NCI-H510A treated with DMSO at 0.1 percent for 48 hours (cell line): Measurements from ENCODE around the gene ERVH48-1.
A peak's percentile ranks its signal among the peaks of the same experiment; 100 is the strongest.
"Not testable (repeated sequence)": the region's sequence is repeated elsewhere in the genome, so short reads cannot be mapped to it uniquely, and the experiment has no call there.

Experiments
- DNase-seq: peaks from one replicate; lab custom pipeline; 2025; lab: John Stamatoyannopoulos, UW

The ERVH48-1 gene

DNA sequence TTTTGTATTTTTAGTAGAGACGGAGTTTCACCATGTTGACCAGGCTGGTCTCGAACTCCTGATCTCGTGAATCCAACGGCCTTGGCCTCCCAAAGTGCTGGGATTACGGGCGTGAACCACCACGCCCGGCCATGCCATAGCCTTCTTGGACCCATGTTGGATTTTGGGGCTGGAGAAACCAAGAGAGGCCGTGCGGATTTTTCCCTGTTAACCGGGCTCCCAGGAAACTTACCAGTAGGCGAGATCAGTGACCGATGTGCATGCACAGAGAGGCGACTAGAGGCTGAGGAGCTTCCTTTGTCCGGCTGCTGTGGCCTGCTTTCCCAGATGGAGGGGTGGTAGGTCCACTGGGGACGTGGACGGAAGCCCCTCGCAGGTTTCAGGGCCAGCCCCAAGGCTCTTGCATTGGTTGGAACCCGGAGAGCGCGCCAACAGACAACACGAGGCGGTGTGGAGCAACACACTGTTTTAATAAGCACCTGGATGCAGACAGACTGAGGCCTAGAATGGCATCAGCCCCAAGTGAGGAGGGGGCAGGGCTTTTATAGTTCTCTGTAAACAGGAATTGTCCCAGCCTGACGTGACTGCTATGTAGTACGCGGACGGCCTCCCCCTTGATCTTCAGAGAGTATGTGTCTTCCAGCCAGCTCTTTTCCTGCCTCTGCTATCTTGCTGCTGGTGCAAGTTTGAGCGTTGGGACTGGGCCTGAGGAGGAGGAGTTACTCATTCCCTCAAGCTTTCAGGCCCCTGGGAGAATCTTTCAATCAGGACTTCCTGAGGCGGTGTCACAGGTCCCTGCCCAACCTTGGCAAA lies at the start of gene ERVH48-1:
TSS of gene ERVH48-1 (minus strand) at position 517 of the 813 bp plus-strand sequence. CDS start 6,624 bp downstream, outside the sequence.
- DNase-seq: peak; percentile 7

DNA sequence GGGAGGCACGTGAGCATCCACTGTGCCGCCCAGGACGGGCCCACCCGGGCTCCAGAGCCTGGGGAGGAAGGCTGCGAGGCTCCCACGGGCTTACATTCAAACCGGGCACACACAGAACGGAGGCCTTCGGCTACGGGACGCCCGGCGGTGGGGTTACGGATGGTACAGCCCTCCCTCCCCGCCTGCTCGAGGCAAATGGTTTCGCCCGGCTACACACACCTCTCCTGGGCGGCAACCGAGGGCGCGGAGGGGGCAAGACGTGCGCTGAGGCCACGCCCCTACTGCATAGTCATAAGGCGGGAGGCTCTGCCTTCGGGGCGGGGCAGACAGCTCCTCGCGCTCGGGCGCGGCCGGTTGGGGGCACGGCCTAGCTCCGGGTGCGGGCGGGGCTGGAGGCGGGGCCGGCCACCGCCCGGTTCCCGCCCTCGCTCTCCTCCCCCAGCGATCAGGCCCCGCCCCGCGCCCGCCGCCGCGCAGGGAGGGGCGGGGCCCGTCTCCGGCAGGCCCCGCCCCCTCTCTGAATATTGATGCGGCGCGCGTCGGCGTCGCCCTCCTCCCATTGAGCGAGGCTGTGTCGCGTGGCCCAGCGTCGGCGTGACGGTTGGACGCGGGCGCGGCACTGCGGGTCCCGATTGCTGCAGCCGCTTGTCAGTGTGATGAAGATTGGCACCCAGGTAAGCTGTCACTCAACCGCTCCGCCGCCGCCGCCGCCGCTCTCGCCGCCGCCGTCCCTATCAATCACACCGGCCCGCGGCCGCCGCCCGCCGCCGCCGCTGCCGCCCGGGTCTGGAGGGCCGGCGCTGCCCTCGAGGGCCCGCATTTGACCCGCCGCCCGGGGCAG lies 48.8 kb upstream of the ERVH48-1 start, which contains the start of gene PKNOX1:
TSS of gene PKNOX1 (plus strand) at position 572 of the 841 bp plus-strand sequence. CDS start 29,820 bp downstream, outside the sequence.
- peak; percentile 99 for DNase-seq

DNA sequence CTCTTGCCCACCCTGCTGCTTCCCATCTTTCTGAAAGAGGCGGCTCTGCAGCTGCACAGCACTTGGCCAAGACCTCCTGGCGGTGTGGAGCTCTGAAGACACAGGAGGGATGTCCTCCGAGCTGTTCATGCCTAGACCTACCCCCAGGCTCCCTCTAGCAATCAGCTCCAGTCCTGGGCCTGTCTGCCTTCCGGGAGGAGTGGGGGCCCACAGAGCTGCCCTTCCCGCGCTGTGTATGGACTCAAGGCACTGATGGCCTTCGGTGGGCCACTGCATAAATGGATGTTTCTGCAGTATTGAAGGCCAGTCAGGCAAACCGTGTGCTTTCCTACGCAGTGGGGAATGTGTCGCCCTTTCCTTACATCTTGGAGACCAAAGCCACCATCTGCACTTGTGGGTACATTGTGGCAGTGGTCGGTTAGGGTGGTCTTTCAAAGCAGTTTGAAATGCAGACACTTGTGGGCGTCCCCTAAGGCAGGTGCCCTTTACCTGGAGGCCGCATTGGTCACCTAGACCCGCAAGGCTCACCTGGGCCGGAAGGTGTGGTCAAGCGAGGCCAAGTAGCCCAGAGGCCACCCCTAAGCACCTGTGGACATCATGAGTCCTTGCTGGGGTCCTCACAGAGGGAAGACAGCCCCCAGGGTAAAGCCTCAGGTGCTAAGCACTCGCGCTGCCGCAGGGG lies 48.0 kb upstream of the ERVH48-1 start:
- peak; percentile 69 for DNase-seq

DNA sequence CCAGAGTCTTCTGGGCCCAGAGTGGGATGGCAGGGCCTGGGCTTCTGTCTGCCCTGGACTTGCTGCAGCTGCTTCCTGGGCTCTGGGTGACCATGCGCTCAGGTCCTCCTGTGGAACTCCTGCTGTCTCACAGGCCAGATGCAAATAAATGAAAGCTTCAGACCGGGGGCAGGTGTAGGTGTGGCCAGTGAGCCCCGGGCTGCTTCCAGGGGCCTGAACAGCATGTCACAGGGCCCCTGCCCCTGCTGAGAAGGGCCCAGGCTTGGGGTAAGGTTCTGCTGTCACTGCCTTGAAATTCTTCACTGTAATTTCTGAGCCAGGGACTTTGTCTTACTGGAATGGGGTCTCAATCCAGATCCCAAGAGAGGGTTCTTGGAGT lies 46.5 kb upstream of the ERVH48-1 start:
- peak; percentile 13 for DNase-seq

DNA sequence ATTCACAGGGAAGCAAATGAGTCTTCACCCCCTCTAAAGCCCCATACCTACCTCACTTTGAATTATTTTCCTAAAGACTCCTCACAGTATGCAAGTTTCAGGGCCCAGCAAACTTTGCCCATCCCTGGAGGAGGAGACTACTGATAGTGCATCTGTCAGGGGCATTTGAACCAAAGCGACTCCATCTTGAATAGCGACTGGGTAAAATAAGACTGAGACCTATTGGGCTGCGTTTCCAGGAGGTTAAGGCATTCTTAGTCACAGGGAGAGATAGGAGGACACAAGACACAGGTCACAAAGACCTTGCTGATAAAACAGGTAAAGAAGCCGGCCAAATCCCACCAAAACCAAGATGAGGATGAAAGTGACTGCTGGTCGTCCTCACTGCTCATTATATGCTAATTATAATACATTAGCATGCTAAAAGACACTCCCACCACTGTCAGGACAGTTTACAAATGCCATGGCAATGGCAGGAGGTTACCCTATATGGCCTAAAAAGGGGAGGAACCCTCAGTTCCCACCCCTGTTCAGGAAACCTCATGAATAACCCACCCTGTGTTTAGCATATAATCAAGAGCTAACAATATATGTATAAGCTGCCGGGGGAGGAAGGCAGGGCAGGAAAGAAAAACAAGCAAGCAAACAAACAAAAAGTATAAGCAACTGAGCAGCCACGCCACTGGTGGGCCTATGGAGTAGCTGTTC lies 45.7 kb upstream of the ERVH48-1 start:
- DNase-seq: no peak

DNA sequence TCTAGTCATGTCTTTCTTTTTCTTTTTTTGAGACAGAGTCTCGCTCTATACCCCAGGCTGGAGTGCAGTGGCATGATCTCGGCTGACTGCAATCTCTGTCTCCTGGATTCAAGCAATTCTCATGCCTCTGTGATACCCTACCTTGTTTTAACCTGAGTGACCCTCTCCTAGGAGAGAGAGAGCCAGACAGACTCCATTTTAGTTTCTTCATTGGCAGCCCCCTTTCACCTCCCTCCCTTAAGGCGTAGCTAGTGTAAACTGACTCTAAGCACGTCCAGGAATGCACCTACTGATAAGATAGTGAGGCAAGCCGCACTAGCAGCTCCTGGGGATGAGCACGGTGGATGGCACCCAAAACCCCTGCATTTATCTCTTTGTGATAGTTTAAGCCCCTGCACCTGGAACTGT lies 43.8 kb upstream of the ERVH48-1 start:
- DNase-seq: no peak

DNA sequence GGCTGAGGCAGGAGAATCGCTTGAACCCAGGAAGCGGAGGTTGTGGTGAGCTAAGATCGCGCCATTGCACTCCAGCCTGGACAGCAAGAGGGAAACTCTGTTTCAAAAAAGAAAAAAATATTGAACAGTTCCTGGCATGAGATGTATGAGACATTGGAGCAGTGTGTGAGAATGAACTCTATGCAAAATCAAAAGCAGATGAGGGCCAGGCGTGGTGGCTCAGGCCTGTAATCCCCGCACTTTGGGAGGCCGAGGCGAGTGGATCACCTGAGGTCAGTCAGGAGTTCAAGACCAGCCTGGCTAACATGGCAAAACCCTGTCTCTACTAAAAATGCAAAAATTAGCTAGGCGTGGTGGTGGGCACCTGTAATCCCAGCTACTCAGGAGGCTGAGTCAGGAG lies 42.2 kb upstream of the ERVH48-1 start:
- not testable (repeated sequence) for DNase-seq

DNA sequence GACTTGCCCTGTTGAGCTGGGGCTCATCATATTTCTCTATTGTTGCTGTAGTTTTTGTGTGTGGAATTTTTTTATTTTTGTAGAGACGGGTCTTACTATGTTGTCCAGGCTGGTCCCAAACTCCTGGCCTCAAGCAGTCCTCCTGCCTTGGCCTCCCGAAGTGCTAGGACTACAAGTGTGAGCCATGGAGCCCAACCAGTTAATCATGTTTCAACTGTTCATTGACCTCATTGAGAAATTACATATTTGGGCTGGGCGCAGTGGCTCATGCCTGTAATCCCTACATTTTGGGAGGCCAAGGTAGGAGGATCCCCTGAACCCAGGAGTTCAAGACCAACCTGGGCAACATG lies 39.8 kb upstream of the ERVH48-1 start:
- no peak for DNase-seq

DNA sequence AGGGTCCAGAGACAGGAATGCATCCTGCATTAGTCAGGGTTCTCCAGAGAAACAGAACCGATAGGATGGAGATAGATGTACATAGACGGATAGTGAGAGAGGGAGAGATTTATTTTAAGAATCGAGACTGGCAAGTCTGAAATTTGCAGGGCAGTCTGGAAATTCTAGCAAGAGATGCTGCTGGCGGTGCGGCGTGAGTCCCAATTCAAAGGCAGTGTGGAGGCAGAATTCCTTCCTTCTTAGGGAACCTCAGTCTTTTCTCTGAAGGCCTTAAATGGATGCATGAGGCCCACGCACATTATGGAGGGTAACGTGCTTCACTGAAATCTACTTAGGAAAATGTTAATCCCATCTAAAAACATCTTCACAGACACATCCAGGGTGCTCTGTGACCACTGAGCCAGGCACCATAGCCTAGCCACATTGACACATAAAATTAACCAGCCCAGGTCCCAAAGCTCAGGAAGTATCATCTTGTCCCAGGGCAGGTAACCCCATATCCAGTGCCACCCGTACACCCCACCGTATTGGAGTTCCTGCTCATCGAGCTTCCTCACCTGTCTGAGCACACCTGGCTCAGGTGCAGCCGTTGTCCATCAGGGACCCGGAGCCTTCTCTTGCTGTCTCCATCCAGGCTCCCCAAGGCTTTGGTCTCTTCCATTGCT lies 39.2 kb upstream of the ERVH48-1 start:
- no peak for DNase-seq

DNA sequence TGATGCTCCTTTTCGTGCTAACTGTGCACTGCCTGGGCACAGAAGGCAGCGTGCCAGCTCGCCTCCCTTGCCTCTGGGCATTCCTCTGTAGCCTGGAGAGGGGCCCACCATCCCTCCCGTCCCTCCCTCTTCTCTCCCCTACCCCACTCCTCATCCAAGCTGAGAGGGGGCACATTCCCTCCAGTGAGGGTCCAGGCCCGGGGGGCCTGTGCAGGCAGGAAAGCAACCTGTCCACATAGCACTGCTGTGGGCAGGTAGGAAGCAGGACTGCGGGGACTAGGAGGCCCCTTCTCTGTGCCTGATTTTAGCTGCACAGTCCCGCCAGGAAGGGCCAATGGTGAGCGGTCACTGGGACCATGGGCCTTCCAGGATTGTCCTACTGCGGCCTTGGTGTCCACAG lies 38.7 kb upstream of the ERVH48-1 start:
- DNase-seq: no peak

DNA sequence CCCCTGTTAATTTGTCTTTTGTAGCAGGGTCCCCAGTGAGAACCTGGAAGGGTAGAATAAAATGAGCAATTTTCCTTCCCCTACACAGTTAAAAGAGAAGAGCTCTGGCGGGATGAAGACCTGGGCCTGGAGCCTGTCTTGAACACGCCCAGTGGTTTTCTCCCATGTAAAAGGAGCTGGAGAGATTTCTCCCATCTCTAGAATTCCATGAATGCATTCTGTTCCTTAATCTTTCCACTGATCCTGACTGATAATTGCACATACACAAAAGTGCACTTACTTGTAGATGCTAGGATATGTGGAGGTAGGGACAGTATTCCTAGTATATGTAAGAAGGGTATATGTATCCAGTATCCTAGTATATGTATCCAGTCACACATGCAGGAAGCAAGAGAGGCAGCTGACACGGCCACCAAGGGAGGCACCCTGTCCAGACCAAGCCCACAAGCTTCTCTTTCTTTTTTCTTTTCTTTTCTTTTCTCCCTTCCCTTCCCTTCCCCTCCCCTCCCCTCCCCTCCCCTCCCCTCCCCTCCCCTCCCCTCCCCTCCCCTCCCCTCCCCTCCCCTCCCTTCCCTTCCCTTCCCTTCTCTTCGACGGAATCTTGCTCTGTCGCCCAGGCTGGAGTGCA lies 37.1 kb upstream of the ERVH48-1 start:
- DNase-seq: no peak

DNA sequence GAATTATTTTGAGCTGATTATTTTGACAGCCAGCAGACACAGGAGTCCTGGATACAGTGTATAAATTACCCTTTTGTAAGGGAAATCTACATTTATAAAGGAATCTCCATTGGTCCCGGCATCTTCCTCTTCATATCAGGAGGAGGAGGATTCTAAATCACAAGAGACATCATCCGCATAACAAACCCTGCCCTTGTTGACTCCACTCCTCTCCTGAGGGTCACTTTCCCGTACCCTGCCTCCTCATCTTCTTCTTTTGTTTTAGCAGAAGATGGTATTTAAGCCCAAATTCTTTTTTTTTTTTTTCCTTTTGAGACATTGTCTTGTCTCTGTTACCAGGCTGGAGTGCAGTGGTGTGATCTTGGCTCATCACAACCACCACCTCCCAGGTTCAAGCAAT lies 34.3 kb upstream of the ERVH48-1 start:
- DNase-seq: no peak

DNA sequence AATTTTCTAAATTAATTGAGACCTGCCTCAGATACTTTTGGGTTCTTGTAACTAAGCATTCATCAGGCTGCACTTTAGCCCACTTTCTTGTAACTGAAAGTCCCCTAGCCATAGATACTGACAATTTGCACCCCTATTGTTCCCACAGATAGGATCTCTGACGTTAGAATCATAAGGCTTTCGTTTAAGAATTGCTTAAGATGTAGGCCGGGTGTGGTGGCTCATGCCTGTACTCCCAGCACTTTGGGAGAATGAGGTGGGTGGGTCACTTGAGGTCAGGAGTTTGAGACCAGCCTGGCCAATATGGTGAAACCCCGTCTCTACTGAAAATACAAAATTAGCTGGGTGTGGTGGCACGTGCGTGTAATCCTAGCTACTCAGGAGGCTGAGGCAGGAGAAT lies 32.7 kb upstream of the ERVH48-1 start:
- not testable (repeated sequence) for DNase-seq

DNA sequence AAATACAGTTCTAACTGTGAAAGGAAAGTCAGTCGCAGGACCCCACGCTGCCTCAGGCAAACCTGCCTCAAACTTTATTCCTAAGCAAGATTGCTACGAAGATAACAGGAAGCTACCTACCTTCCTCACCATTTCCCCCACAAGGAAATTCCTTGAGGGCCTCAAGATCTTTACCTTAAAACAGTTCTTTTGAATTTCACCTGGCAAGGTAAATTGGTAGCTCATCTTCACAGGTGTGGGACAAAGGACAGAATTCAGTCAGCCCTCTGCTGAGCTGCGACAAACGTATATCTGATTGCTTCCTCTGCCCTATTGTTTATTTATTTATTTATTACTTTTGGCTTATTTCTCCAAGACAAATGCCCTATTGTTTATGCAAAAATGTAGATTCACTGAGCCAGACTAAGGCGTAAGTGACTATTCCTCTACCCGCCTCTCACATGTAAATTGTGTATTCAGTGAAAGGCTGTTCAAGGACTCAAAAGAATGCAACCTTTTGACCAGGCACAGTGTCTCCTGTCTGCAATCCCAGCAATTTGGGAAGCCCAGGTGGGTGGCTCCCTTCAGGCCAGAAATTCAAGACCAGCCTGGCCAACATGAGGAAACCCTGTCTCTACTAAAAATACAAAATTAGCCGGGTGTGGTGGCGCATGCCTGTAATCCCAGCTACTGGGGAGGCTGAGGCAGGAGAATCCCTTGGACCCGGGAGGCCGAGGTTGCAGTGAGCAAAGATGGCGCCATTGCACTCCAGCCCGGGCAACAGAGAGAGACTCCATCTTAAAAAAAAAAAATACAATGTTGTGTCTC lies 31.6 kb upstream of the ERVH48-1 start:
- DNase-seq: no peak

DNA sequence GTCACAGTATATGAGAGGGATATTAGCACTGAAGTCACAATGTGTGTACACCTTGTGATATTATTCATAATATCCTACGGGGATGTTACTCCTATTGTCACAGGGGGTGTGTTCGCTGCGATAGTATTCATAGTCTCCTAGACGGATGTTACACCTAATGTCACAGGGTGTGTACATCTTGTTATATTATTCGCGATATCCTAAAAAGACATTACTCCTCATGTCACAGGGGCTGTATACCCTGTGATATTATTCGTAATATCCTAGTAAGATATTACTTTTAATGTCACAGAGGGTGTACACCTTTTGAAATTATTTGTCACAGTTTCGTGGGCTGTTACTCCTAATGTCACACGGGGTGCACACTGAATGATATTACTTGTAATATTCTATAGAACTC lies 25.8 kb upstream of the ERVH48-1 start:
- not testable (repeated sequence) for DNase-seq

DNA sequence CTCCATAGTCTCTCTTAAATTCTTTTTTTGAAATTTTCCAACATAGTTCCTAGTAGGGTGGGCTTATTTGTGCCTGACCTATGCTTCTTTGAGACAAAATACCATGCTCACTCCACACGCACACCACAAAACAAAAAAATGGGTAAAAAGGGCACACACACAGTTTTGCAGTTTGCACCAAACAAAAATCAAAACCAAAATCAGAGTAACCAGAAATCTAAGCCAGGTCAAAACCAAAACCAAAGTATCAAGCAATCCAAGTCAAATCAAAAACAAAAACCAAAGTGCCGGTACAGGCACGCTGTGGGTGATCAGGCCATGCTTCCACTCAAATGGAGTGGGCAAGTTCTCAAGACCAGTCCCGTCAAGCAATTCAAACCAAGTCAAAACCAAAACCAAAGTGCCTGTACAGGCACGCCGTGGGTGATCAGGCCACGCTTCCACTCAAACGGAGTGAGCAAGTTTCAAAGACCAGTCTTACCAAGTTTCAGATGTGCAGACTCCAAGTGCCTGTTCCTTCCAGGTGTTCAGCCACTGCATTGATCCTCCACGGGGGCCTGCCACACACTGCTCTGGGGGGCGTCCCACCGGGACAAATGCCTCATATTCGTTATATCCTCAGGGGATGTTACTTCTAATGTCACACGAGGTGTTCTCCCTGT lies 23.8 kb upstream of the ERVH48-1 start:
- DNase-seq: not testable (repeated sequence)

DNA sequence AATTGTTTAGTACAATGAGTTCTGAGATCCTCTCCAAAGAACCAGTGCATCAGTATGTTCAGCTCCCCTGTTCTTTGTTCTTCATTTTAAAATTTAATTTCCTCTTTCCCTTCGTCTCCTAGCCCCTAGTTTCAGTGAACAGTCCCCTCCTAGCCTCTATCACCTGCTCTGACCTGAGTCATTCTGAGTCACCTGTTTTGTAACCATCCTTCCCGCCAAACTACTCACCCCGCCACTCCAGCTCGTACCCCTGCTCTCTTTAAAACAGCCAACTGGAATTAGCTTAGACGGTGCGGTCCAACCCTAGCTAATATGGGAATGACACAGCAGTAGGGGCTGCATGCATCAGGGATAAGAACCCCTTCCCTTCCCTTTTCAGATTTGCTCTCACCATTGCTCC lies 16.8 kb upstream of the ERVH48-1 start:
- DNase-seq: no peak

DNA sequence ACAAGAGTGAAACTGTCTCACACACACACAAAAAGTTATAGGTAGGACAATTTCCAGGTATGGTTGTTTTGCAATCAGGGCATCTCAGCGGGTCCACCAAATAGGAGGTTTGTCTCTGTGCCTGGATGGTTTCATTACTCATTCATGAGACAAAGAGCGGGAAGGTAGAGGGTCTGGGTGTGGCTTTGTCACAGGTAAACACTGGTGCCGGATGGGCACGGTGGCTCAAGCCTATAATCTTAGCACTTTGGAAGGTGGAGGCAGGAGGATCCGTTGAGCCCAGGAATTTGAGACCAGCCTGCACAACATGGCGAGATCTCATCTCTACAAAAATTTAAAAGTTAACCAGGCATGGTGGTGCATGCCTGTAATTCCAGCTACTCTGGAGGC lies 16.3 kb upstream of the ERVH48-1 start:
- DNase-seq: no peak
